GM18909 (cell line): ENCODE results near the gene UPP2.

Source experiments
- ATAC-seq: cut with Tn5 transposase; IDR thresholded peaks from one replicate; pipeline ENCODE4 v1.9.1; 2021; ENCODE audit warnings: mild to moderate bottlenecking; ENCODE audit not compliant: unreplicated experiment, poor library complexity

Gene UPP2

DNA sequence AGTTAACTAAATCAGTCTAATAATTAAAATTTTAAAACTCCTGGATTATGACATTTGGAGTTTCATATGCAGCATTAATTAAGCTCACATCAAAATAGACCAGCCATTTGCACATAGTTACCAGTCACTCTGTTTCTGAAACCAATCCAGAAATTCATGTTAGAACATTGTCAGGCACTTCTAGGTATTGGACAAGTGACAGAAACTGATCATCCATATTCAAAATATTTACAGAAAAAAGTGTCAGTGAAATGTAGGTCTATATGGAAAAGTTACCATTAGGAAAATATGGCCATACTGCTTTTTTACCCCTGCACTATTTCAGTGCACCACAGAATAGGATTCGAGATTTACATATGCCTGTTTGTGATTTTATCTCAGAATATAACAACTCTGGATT lies 33.4 kb downstream of the UPP2 start:
- no peak for ATAC-seq

DNA sequence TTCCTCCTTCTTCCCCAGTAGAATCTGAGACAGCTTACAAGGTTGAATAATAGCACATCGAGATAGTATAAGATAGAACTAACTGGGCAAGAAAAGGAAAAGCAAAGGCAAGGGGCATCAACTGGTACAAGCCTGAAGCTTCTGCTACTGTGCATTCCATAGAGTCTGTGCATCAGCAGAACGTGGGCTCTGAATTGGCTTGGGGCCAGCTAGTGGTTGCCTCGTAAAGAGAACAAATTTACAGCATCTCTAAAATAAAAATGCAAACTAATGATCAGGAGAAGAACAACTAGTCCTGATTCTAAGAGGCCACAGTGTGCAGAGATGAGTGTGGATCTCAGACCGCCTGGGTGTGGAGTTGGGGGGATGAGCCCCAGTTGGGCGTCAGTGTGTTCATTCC lies 36.6 kb downstream of the UPP2 start:
- ATAC-seq, result no peak

- no peak for ATAC-seq
Measured at GRCh38 chr2:158140201-158140600, 38.5 kb downstream of the UPP2 start.

DNA sequence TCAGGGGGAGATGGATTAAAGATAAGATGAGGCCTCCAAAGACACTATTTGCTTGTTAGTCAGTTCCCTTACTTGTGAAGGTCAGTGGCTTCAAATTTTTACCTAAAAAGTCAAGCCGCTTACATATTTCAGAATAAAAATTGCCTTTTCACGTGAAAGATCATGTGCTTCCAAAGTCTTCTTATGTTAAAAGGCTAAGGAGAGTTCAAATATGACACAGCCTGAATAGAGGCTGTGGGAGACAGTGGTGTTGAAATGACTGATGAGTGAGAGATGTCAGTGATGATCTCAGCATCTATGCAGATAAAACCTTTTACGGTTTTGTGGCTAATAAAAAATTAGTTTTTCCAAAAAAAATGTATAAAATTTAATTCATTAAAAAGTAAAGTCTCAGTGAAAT lies 40.5 kb downstream of the UPP2 start:
- ATAC-seq, result no peak

DNA sequence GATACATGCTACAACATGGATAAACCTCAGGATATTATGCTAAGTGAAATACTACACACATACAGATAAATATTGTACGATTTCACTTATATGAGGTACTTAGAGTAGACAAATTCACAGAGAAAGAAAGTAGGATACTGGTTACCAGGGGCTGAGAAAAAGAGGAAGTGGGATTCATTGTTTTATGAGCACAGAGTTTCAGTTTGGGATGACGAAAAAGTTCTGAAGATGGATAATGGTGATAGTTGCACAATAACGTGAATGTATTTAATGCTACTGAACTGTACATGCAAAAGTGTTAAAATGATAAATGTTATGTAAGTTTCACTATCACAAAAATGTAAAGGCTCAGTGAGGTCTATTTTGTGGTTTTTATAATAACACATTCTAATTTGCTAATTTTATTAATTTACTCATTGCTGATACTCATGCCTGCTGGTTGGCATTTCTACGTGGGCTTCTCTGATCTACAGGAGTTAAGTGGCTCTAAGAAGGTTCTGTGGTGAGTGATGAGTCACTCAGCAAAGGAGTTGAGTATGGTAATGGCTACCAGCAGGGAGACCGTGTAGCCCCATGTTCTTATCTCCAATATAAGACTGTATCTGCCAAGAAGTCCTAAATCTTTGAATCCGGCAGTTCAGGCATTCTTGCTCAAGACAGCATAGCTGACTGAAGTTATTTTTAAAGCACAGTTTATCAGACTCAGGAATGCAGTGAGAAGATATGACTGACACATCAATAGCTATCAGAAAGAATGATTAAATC lies 41.1 kb downstream of the UPP2 start:
- ATAC-seq, result no peak

- no peak for ATAC-seq
Measured at GRCh38 chr2:158143703-158144360, 42.2 kb downstream of the UPP2 start.

- ATAC-seq, result no peak
Measured at GRCh38 chr2:158144914-158145625, 43.4 kb downstream of the UPP2 start.

- no peak for ATAC-seq
Measured at GRCh38 chr2:158153270-158154015, 51.8 kb downstream of the UPP2 start.

DNA sequence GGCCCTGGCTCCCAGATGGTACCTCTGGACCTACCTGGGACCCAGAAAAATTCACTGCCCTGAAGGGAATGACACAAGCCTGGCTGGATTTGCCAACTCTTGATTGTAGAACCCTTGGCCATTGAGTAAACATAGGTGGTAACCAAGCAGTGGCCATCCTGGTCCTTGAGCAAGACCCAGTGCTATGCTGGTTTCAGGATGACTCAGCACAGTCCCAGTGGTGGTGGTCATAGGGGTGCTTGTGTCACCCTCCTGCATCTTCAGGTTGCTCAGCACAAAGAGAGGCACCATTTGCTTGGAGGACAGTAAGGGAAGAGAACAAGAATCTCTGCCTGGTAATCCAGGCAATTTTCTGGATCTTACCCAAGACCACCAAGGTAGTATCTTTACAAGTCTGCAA lies 52.9 kb downstream of the UPP2 start:
- no peak for ATAC-seq

GRCh38 chr2:158172719-158173118 lies 71.0 kb downstream of the UPP2 start:
- ATAC-seq, result no peak

DNA sequence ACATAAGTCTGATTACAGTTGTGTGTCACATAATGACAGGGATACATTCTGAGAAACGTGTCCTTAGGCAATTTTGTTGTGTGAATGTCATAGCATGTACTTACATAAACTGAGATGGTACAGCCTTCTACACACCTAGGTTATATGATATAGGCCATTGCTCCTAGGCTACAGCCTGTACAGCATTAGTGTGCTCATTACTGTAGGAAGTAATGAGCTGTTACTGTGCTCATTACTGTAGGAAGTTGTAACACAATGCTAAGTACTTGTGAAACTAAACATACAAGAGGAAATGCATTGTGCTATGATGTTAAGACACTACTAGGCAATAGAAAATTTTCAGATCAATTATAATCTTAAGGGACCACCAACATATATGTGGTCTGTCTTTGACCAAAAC lies 72.8 kb downstream of the UPP2 start:
- no peak for ATAC-seq

DNA sequence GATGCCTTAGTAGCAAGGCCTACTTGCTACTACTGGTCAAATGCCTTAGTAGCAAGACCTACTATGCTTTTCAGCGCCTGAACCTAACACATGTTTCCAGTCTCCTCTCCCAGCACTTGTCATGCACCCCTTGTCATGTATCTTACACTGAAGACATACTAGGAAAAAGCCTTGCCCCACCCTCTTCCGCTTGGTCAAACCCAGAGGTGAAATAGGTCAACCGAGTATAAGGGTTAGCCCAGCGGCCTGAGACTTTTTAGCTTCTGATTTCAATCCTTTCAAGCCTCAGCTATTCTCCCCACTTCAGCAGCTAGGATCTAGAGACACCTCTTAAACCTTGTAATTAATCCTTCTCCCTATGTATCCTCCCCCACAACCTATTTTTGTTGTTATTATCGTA lies 73.3 kb downstream of the UPP2 start:
- no peak for ATAC-seq

DNA sequence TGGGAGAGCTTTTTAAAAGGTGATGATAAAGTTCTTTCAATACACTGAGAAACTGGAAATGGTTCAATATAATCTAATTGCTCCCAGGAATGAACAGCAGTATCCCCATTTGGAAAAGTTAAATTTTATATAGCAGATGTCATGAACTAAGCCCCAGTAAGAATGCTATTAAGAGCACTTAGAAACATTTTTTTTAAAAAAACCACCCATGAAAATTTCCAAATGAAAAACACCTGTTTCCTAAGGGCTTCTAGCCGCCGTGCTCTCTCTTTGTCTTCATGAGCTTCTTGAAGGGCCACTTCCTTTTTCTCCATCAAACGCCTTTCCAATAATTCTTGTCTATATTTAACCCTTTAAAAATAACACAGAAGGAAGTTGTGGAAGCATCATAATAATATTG lies 77.0 kb downstream of the UPP2 start:
- no peak for ATAC-seq

DNA sequence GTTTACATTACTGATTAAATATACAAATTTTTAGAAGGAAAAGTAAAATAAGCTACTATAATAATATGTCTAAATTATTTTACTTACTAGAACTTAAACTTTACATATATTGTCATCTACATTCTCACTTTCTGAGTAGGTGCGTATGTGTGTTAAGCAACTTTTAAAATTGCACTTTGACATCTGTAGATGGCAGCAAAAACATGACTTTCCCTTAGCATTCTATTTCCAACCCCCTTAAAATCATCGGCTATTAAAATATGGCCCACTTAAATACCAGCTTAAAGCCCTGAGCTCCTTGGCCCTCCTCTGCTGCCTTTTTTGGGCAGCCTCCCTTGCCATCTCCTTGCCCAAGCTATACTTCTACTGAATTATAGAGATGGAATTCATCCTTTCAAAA lies 78.0 kb downstream of the UPP2 start:
- peak; percentile 59 for ATAC-seq

DNA sequence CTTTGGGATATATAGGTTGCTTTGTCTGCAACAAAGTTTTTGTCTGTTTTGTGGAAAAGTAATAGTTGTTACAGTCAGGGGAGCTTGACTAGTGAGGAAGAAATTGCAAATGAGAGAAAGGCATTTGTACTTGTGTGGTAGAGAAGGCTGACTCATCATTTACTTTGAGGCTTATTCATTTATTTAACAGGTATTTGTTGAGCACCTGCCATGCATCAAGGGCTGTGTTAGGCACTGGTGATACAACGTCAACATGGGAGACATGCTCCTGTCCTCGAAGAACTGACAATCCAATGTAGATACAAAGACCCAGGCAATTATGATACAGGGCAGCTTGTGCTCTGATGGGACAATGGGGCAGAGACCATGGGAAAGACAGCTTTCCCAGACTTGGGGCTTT lies 79.5 kb downstream of the UPP2 start:
- no peak for ATAC-seq

DNA sequence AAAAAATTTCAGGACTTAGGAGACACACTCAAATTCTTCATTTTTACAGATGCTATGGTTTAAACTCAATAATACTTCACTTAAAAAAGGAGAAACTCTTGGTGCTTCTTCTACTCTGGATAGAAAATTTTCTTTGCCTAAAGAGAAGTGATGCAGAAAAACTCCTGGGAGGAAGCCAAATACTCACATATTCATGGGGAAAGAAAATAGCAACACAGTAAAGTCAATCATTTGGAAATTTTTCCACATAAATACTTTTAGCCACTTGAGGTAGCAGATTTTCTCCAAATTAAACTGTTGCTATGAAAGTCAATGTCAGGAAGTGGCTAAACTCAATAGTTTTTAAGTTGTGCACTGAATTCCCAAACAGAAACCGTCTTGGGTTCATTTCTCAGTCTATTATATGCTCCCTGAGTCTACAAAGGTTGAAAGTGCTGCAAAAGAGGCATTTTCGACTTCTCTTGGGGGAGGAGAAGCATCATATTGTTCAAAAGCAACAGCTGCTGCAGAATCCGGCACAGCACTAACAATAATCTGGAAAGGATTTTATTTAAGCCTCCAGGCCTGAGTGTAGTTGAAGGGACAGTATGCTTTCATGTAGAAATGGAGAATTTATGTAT lies 81.1 kb downstream of the UPP2 start:
- no peak for ATAC-seq

- ATAC-seq, result no peak
Measured at GRCh38 chr2:158184001-158184400, 82.3 kb downstream of the UPP2 start.

DNA sequence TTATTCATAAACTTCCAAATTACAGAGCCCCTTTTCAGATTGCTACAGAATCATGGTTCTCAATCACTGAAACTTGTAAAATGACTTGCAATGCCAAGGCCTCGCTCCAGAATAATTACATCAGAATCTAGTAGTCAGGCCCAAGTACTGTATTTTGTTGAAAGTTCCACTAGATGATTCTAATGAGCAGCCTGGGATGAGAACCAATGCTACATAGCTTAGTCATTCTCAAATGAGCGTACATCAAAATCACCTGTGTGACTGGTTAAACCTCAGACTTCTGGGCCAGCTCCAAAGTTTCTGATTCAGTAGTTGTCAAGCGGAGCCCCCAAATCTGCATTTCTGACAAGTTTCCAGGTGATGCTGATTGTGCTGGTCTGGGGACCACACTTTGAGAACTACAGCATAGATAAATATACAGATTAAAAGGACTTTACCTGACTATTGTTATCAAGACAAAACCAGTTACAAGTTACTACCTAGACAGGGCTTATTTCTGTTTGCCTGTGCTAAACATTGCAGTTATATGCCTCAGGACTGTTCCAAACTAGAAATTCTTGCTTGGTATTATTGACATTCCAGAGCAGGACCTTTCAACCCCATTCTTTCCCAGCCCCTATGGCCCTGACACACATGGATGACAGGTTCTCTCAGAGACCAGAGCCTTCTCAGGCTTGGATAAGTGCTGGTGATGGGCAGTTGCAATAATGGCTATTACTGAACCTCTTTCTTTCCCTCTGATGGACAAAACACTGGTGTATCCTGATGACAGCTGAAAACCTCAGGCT lies 83.1 kb downstream of the UPP2 start:
- ATAC-seq, result no peak
